Adrenal gland (tissue), 12 donors: ENCODE results near the gene KIZ. TPM values are rescaled to one million over a fixed set of nuclear protein-coding genes. Genes with fewer than 3 reads are reported as not detected.

Experiments used
- DNase-seq, 7 donors: peaks; one replicate each; pipeline ENCODE4 v3.0.0-alpha.2; 2019 to 2020
- H3K27ac ChIP-seq, 5 donors: fragments of 200-600 bp; sonication (generic) in 4 of 5; 1 replicate in 3 of 5; 2 replicates in 2 of 5; pipeline versions ENCODE4 v1.5.1 to v1.8.0; 2016 to 2020; ENCODE audit warnings: mild to moderate bottlenecking in 1 of 5
- H3K27me3 ChIP-seq: fragments of 200-600 bp; 2 replicates; pipeline ENCODE4 v1.8.0; 2021
- H3K36me3 ChIP-seq, 2 donors: fragments of 200-600 bp; replicated peaks in 1 of 2; 1 replicate in 1 of 2; 2 replicates in 1 of 2; pipeline versions ENCODE4 v1.5.1 to v1.8.0; 2018 to 2022
- H3K4me1 ChIP-seq, 2 donors: fragments of 200-600 bp; replicated peaks in 1 of 2; 1 replicate in 1 of 2; 2 replicates in 1 of 2; pipeline versions ENCODE4 v1.5.1 to v1.8.0; 2018 to 2021
- H3K4me3 ChIP-seq, 4 donors: fragments of 200-600 bp; sonication (generic) in 3 of 4; one replicate each; pipeline ENCODE4 v1.5.1; 2016 to 2018
- H3K9me3 ChIP-seq, 3 donors: fragments of 200-600 bp; sonication (generic) in 1 of 3; replicated peaks in 1 of 3; 1 replicate in 2 of 3; 2 replicates in 1 of 3; pipeline versions ENCODE4 v1.5.1 to v1.8.0; 2016 to 2021
- CTCF ChIP-seq, 6 experiments: fragments of 450-650 bp in 4 of 6; fragments of 200-600 bp in 2 of 6; sonication (generic) in 1 of 6; IDR thresholded peaks; 1 replicate in 5 of 6; 2 replicates in 1 of 6; pipeline versions ENCODE4 v1.5.1 to v1.8.0; 2016 to 2021; ENCODE audit warnings: antibody characterized with exemption in 6 of 6, mild to moderate bottlenecking in 2 of 6, moderate library complexity in 1 of 6
- POLR2A ChIP-seq, 2 donors: fragments of 450-650 bp; IDR thresholded peaks; one replicate each; pipeline ENCODE4 v1.6.1; 2017; ENCODE audit warnings: antibody characterized with exemption in 2 of 2, mild to moderate bottlenecking in 2 of 2, moderate library complexity in 1 of 2
- WGBS, 4 donors: extraction: QIAGEN DNeasy Blood & Tissue Kit in 2 of 4; methylation state at CpG; one replicate each; pipeline versions ENCODE4 v1.1.5 to v1.1.7; 2013 to 2017; 5-methylcytosine and 5-hydroxymethylcytosine counted together
- intact Hi-C, 2 donors: fragments of 100-400 bp; cut with DNase I; formaldehyde crosslinking; loops; one replicate each; pipeline versions ENCODE4 v1.14.1 to v1.15.0; 2022 to 2023
- polyA plus RNA-seq, 3 donors: library from polyadenylated mRNA; stranded (reverse); fragments of 200-250 nt in 2 of 3; fragments of 350-450 nt in 1 of 3; fragmentation: Illumina TruSeq in 1 of 3; extraction: RNeasy Lipid Tissue Mini Kit (QIAGEN cat#74804) in 1 of 3; gene quantifications; one replicate each; pipeline ENCODE4 v1.2.3, GENCODE V29; 2013 to 2014
- total RNA-seq, 9 donors: library from RNA; depleted of rRNA in 4 of 9; stranded (reverse); fragments of >200 nt in 4 of 9; fragments of 120-200 nt in 1 of 9; fragmentation: NEBNext Ultra II Directional in 1 of 9; extraction: Animal tissue kit (Norgen Biotek cat#: 25700) in 1 of 9; gene quantifications; one replicate each; pipeline versions ENCODE4 v1.1.0 to v1.2.4, GENCODE V29; 2013 to 2023
- donor health status: healthy with polysubstance abuse.
- donor health status: Bipolar disorder and iron deficiency.
- donor health status: DM: yes; HTN: yes; CAD: no.
- donor health status: DM: no; HTN: no; CAD: no.
- donor health status: DM: no; HTN: no; CAD: no.
- donor health status: DM: yes; HTN: yes; CAD: no.

KIZ gene
- total and polyA plus RNA-seq, 12 donors: 10.4 to 62.9 (median 15.3) TPM

GRCh38 chr20:21106171-21107017, 19.5 kb upstream of the KIZ start, which contains the start of gene LINC00237:
TSS of gene LINC00237 (minus strand) at chr20:21106358.
- intact Hi-C loops: no loop called here
- DNase-seq: no peak
- Histone ChIP-seq H3K4me1 (peaks cover 7 to 19% of the 10 kb centered on the region in 2 donors), H3K36me3 (no peaks in the 10 kb centered on the region), H3K4me3 (no peak within 1 kb of the TSS), H3K27me3 (peaks cover 62% of the 10 kb centered on the region), H3K27ac (no peak within 1 kb of the TSS), H3K9me3 (no peaks in the 10 kb centered on the region)
- TF ChIP-seq CTCF (IDR thresholded peaks at IDR 0.05): no peak
- no peak for TF ChIP-seq POLR2A (IDR thresholded peaks at IDR 0.05)
- 6 to 9% (median 8%) methylated on average over 23 to 43 of the region's 43 CpGs for WGBS, 4 donors

DNA sequence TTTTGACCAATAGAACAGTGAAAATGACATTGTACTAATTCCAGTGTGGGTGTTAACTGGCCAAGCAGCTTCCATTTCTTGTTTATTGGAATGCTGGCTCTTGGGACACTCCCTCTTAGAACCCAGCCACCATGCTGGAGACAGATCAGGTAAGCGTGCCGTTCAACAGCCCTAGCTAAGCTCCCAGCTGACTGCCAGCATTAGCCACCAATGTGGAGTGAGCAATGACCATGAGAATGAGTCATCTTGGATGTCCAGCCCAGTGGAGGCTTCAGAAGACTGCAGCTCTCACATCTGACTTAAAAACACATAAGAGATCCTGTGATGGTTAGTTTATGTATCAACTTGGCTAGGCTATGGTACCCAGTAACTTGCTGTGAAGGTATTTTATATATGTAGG, 16.7 kb upstream of the KIZ start:
- Histone ChIP-seq H3K36me3 (no peaks in the 10 kb centered on the region), H3K27me3 (peaks cover 34% of the 10 kb centered on the region), H3K9me3 (no peaks in the 10 kb centered on the region), H3K27ac (no peak overlapping the region), H3K4me1 (peaks cover 0 to 4% of the 10 kb centered on the region in 2 donors), H3K4me3 (no peak overlapping the region)
- intact Hi-C loops: no loop called here
- DNase-seq: no peak
- WGBS, 4 donors: 75 to 92% (median 81%) methylated on average over 2 of the region's 2 CpGs
- TF ChIP-seq POLR2A (IDR thresholded peaks at IDR 0.05) (no peak), CTCF (IDR thresholded peaks at IDR 0.05) (no peak)

DNA sequence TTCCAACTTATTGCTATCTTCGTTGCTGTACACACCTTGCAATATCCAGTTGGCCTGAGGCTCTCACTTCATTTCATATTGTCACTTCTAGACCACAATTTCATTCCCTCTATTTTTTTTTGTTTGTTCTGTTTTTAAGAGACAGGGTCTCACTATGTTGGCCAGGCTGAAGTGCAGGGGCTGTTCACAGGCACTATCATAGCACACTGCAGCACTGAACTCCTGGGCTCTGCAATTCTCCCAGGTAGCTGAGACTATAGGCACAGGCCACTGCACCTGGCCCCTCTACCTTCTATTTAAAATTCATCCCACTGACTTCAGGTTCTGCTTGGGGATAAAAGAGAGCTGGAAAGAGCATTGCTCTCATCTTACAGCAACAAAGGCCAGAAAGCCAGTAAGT, 15.1 kb upstream of the KIZ start:
- Histone ChIP-seq H3K9me3 (no peaks in the 10 kb centered on the region), H3K4me1 (no peaks in the 10 kb centered on the region), H3K36me3 (no peaks in the 10 kb centered on the region), H3K27ac (no peak overlapping the region), H3K4me3 (no peak overlapping the region), H3K27me3 (peaks cover 18% of the 10 kb centered on the region)
- WGBS, 4 donors: 83 to 92% (median 86%) methylated on average over 1 of the region's 1 CpG
- intact Hi-C loops: no loop called here
- no peak for TF ChIP-seq CTCF (IDR thresholded peaks at IDR 0.05)
- TF ChIP-seq POLR2A (IDR thresholded peaks at IDR 0.05): no peak
- no peak for DNase-seq

- intact Hi-C loops: no loop called here
- Histone ChIP-seq H3K9me3 (no peaks in the 10 kb centered on the region), H3K4me3 (no peak overlapping the region), H3K27me3 (peaks cover 12% of the 10 kb centered on the region), H3K27ac (no peak overlapping the region), H3K36me3 (no peaks in the 10 kb centered on the region), H3K4me1 (no peaks in the 10 kb centered on the region)
- TF ChIP-seq POLR2A (IDR thresholded peaks at IDR 0.05) (no peak), CTCF (IDR thresholded peaks at IDR 0.05) (no peak)
- DNase-seq: no peak
- WGBS, 4 donors: 78 to 87% (median 82%) methylated on average over 2 of the region's 2 CpGs
Measured at GRCh38 chr20:21111416-21111815, 14.5 kb upstream of the KIZ start.
